ENCODE results near the gene ANTXRL. TPM values are rescaled to one million over a fixed set of nuclear protein-coding genes. Genes with fewer than 3 reads are reported as not detected.

The ANTXRL gene
- total and polyA plus RNA-seq, 2 experiments from 2014 or later = not detected

GRCh38 chr10:46319389-46319788 lies 32.6 kb downstream of the ANTXRL start:
- no peaks in the 10 kb centered on the region for H3F3A ChIP-seq (replicated peaks; ENCODE audit: low read depth)
- no peak overlapping the region for H3K4me3 ChIP-seq
- Mint-ChIP-seq H3K27me3 (ENCODE audit: insufficient read depth, low read depth, poor library complexity) (no peaks in the 10 kb centered on the region), H3K9me3 (no peaks in the 10 kb centered on the region), H3K4me3 (no peak overlapping the region), H3K27ac (no peak overlapping the region), H3K4me1 (peaks cover 18% of the 10 kb centered on the region), H3K36me3 (ENCODE audit: low read depth) (no peaks in the 10 kb centered on the region)
- H2AFZ ChIP-seq = no peak overlapping the region
- ATAC-seq (no peak), DNase-seq (ENCODE audit: low spot score) (no peak)
- H4K20me1 ChIP-seq (replicated peaks; ENCODE audit: insufficient read depth) = no peaks in the 10 kb centered on the region
- no peak overlapping the region for H3K4me2 ChIP-seq
- TF ChIP-seq ZNF462 (CRISPR knock-in tag; IDR thresholded peaks at IDR 0.05) (no peak), REST (IDR thresholded peaks at IDR 0.05; ENCODE audit: unreplicated experiment) (no peak), JUNB (IDR thresholded peaks at IDR 0.05; ENCODE audit: unreplicated experiment) (no peak), EZH2phosphoT487 (IDR thresholded peaks at IDR 0.05; ENCODE audit: unreplicated experiment) (no peak), ZNF331 (CRISPR knock-in tag; IDR thresholded peaks at IDR 0.05; ENCODE audit: low read depth) (no peak), STAT1 (IDR thresholded peaks at IDR 0.05; ENCODE audit: unreplicated experiment) (no peak)
- H3K9me2 ChIP-seq (ENCODE audit: insufficient read depth) = no peaks in the 10 kb centered on the region
- no peak overlapping the region for H3K27ac ChIP-seq (ENCODE audit: low read depth)
- no peaks in the 10 kb centered on the region for H3K36me3 ChIP-seq (ENCODE audit: insufficient read depth)
- H3K79me2 ChIP-seq (replicated peaks; ENCODE audit: insufficient read depth) = no peaks in the 10 kb centered on the region
- peaks cover 5% of the 10 kb centered on the region; the same call in 1 of the 2 replicates for H3K4me1 ChIP-seq (ENCODE audit: insufficient read depth)
- no peaks in the 10 kb centered on the region for H3K27me3 ChIP-seq (ENCODE audit: insufficient read depth)

Data from GM23338 (cell line).